Limb (tissue), 2 donors: ENCODE data around the gene CHST11.

ENCODE experiments used
- DNase-seq, 2 donors: peaks; one replicate each; pipeline ENCODE4 v3.0.0-alpha.2; 2016; ENCODE audit errors: extremely low spot score in 2 of 2

Gene CHST11

DNA sequence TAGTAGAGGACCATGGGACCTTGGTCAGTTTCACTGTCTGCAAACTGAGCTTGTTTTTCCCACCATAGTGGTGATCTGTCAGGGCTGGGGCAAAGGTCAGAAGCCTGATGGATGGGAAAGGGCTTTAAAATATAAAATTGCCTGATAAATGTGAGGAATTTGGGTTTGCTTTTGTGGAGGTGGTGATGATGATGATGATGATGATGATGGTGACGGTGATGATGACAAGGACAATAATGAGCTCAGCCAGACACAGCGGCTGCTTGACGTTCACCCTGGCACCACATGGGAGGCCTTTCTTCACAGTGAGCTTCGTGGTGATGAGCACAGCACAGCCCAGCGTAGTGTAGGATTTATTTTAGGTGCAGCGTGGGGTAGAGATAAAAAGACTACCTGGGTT, 257.6 kb downstream of the CHST11 start:
- DNase-seq, result no peak

DNA sequence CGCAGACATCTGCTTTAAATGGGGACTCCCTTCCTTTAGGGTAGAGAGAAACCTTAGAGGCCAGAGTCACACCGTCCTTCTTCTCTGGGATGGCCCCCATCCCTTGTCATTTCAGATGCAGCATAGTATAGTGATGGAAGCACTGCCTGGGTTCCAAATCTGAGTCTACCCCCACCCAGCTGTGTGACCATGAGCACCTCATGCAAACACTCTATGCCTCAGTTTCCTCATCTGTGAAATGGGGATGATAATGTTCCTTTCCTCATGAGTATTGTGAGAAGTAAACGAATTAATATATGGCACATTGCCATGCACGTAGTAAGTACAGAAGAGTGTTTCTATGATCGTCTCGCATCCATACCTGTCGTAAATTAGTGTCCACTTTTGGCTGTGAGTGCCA, 259.4 kb downstream of the CHST11 start:
- no peak for DNase-seq

DNA sequence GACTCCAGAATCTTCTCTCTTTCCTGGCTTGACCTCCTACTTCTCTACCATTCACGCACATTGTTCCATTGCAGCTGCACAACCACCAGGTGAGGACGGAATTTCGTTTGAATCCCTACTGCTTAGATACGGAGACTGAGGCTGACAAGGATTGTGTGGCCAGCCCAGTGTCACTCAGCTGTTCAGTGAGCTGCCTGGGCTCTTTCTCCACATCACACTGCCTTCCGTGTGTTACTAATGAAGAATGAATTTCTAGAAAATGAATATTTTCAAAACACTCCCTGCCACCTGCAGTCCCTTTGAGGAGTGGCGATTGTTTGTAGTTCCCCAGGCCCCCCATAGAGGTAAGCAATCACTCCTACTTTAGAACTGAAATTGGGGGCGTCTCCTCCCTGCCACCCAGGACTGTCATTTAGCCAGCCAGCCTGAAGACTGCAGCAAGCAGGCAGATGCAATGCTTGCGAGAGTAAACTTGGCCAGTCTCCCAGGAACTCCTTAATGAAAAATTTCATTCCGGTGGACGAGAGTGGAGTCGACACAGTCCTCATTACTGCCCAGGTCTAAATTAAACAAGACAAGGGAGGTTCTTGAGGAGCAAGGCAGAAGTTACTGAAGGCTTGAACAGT, 261.7 kb downstream of the CHST11 start:
- DNase-seq, result peak in 1 of 2 donors; percentile 45

DNA sequence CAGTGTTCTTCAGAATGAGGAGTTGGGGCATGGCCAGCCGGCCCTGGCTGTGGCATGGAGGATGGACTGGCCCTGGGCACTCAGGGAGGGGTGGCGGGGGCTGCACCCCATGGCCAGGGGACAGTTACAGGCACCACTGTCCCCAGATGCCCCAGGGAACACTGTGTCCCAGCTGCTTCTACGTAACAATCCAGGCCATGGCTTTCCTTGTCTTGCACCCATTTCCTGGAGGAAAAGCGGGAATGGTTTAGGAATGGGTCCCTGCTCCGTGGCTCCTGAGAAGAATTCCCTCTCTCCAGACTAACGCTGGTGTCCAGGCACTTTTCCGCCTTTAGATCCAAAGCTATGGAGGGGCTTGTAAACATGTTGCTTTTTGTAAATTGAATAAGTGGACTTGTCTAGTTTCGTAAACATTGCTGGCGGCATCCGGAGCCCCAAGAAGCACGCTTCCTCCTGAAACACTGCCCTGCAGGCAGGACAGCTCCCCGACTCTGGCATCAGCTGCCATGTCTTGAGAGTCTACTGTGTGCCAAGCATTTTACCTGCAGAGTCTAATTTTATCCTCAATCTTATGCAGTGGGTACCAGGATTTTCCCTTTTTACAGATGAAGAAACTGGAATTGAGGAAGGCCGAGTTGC, 263.1 kb downstream of the CHST11 start:
- DNase-seq, result no peak

DNA sequence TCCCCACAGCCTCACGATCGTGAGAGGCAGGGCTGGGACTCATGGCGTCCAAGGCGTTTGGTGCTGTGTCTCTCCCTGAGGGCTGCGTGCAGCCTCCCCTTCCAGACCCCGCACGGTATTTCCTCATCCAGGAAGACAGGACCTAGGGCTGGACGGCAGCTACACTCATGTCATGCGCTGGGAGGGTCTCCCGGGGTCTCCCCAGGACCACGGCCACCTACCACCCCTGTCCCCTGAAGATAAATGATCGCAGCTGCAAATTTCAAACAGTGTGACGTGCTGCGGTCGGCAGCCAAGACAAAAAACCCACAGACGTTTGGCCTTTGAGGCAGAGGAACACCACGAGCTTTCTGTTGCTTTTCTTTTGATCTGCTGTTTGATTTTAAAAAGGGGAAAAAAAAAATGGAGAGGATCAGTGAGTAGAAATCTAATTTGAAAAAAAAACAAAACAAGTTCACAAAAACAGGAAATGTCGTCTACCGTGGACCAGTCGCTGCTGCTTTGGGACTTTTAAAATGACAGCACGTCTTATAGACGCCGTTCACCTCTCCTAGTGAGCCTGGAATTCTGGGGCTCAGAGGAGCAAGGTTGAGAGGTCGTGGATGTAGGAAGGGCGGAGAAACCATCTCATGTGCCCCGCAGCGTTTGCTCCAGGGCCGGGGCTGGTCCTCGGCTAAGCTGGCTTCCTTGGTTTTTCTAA, 263.7 kb downstream of the CHST11 start:
- DNase-seq, result peak in 1 of 2 donors; percentile 33

DNA sequence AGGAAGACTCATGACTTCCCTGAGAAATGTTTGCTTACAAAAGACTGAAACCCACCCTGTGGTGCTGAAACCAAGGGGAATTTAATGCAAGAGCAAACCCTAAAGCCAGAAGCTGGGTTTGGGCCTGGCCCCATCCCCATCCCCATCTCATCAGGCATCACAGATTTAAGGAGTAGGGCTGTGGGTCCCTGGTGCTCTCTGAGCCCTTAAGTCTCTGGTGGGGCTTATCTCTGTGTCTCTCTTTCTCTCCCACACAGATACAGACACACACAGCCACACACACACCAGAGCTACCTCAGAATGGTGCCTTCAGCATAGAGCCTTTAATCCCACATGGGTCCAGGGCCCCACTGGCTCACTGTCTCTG, 264.3 kb downstream of the CHST11 start:
- no peak for DNase-seq

DNA sequence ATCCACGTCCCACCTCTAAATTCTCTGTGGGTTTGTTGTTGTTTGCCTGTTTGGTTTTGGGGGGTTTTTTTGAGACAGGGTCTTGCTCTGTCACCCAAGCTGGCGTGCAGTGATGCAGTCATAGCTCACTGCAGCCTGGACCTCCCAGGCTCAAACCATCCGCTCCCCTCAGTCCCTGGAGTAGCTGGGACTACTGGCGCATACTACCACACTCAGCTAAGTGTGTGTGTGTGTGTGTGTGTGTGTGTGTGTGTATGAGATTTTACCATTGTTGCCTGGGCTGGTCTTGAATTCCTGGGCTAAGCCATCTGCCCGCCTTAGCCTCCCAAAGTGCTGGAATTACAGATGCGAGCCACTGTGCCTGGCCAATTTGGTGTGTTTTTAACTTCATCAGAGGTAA, 265.2 kb downstream of the CHST11 start:
- no peak for DNase-seq

DNA sequence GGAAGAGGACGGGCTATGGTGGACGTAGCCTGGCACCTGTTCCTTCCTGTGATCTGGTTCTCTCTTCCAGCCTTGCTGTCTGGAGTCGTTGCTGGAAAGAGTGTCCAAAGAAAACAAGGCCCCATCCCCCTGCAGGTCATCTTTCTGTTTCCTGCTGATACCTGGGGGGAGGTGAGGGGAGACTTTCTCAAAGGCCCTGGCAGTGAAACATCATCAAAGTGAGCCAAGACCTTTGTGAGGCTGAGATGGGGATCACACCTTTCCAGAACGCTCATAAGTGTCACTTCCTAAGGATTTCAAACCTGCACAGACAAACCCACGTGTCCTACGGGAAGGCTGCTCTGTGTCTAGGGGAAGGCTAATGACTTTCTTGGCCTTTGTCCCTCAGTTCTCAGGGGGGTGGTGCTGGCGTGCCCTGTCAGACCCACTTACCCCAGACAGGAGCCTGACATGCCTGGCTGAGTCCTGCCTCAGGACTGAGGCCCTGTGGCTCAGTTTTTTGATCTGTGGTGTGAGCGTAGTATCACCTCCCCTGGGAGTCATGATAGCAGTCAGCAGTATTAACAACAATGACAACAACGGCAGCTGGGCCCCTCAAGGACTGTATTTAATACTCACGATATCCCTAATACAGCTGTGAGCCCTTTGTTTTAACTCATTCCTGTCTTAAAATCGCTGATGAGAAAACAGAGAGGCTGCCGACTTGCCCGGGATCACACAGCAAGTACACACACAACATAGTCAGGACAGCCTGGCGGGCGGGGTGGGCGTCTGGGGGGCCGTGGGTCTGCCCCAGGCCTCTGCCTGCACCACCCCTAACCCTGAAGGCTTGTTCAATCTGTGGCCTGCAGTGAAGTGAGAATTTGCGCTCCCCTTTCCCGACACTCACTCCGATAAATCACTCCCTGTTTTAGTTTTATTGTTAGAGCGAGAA, 266.1 kb downstream of the CHST11 start:
- no peak for DNase-seq

DNA sequence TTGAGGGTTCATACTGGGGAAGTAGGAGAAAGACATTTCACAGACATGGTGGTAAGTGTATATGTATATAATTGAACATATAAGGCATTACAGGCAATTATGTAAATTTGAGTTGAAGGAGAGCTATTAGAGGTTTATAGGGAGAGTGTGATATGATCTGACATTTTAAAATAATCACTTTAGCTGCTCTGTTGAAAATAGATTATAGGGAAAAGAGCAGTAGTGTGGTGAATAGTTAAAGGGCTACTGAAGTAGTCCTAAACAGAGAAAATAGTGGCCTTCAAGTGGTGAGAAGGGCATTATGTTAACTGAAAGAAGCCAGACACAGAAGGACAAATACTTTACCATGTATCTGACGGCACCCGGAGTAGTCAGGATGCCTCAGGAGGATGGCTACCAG, 267.1 kb downstream of the CHST11 start:
- no peak for DNase-seq

DNA sequence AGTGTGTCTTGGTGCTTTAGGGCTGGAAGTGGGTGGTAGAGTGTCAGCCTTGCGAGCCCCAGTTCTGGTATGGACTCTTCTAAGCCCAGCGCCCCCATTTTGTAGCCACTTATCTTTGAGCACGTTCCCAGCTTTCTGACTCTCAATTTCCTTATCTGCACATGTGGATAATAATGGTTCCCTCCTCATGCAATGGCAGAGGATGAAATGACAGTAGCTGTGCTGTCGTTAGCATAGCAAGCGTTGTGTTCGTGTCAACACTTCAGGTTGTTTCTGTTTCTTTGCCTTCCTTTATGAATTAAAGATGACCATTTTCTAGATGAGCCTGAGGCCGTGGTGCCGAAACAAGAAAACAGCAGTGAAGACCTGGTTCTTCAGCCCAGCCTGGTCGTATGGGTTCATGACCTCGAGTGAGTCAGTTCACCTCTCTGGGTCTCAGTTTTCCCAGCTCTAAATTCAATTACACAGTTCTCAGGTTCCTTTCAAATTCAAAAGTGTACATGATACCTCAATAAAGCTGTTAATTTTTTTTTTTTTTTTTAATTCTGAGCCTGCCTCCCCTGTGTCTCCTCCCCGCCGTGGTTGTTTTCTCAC, 268.3 kb downstream of the CHST11 start:
- DNase-seq, result no peak

DNA sequence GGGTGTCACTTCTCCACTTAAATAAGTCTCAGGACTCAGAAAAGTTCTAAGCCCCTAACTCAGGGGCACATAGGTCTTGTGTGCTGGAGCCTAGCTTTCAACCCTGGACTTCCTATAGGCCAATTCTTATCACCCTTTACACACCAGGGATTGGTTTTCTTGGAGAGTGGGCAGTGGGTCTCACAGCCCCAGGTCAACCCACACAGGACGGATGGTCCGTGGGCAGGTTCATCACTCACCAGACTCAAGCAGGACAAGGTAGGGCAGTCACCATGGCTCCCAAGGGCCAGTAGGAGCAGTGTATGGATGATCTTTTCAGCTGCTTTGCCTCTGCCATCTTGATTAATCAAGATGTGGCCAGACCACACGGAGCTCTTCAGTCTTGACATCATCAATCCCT, 268.9 kb downstream of the CHST11 start:
- DNase-seq, result no peak

DNA sequence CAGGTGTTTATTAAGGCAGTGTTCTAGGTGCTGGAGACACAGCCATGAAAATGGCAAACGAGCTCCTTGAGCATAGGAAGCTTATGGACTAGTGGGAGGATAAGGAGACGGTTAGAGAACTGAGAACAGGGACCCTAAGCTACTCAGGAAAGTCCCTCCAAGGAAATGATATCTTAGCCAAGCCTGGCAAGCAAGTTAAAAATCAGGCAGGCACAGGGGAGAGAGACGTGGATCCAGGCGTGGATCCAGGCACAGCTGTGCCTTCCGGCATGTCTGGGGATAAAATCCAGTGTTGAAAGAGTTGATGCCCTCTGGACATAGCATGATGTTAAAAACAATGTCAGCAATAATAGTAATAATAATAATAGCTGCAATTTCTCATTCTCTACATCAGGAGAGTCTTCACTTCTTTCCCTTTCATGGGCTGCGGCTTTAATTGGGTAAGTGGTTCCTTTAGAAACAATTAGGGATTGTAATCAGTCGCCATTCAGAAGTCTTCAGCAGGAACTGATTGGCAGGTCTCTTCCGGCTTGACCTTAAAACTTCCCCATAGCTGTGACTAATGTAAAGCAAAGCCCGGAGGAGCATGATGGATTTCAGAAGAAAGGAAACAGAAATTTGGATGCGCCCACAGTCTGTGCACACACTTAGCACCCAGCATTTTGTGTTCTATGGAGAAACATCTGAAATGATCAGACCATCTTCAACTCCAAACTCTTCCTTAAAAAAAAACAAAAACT, 271.1 kb downstream of the CHST11 start:
- no peak for DNase-seq

DNA sequence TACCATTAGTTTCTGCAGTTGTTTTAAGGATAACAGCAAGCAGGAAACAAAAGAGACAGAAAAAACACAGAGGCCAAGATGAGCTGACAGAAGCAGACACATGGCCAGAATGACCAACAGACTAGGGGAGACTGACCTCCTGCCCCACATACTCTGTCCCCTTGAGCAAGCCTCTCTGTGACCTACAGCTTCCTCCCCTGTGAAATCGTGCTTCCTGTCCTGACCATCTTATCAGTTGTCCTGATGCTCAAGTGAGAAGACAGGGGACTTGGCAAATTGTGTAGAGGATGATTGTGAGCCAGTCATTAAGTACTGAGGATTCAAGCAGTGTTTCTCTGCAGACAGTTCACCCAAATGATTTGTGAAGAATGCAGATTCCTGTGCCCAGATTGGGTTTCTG, 272.3 kb downstream of the CHST11 start:
- no peak for DNase-seq

DNA sequence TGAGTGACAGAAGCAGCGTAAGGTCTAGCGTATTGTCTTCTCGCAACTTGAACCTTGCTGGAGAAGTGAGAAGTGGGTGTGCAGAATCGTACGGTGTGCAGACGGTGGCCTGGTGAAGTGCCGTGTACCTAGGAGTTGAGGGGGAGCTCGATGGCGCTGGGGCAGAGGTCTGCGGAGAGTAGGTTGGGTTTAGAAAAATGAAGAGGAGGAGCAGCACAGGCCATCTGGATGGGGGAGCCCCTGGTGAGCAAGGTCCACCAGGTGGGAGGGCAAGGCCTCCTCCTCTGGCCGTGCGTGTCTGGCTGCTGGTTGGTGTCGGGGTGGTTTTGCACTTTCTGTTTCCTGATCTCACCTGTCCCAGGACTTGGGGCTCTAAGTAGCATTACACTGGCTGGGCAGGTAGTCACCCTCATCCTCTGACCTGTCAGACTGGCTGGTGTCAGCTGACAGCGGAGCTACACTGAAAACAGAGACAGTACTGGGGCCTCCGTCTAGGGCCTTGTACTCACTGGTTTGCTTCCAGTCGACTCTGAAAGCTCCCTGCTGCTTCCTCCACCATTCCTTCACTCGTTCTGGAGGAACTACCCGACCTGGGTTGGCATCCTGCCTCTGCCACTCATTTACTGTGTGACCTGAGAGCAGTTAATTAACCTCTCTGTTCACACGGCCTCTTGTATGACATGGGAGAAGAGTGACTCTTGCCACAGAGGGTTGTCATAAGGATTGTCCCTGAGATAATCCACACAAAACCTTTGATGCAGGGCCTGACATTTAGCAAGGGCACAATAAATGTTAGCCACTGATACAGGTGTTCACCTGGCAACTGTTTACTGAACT, 273.1 kb downstream of the CHST11 start:
- DNase-seq, result no peak

DNA sequence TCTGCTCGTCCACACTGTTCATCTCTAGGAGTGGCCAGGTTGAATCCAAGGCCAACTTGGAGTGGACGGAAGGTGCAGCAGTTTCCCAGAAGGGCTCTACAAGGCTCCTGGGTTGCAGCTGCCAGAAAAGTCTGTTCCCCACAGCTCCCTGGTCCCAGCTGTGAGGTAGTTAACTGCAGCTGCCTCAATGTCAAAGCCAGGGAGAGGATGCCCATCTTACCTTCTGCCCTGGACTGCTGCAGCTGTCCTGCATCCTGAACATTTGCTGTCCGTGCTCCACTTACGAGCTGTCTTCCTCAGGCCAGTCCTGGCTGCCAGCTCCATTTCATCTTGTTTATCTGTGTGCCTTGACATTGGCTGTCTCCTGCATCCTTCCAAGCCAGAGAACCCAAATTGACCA, 274.0 kb downstream of the CHST11 start:
- no peak for DNase-seq

DNA sequence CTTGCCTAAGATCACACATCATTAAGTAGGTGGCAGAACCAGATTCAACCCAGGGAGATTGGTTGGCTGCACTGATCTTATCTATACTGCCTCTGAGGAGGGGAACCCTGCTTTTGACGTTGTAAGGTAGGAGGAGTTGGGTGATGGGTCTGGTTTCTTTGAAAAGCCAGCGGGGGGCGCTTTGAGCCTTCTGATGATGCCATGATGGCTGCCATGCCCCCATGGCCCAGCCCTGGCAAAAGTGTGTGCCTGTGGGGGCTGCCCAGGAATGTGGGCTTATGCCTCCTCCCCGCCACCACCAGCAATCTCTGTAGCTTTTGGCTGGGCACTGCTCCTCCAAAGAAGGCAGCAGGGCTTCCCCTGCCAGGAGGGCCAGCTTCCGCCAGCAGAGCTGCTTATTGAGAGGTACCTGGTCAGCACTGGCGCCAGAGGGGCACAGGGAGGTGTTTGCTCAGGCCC, 277.0 kb downstream of the CHST11 start:
- DNase-seq, result no peak

DNA sequence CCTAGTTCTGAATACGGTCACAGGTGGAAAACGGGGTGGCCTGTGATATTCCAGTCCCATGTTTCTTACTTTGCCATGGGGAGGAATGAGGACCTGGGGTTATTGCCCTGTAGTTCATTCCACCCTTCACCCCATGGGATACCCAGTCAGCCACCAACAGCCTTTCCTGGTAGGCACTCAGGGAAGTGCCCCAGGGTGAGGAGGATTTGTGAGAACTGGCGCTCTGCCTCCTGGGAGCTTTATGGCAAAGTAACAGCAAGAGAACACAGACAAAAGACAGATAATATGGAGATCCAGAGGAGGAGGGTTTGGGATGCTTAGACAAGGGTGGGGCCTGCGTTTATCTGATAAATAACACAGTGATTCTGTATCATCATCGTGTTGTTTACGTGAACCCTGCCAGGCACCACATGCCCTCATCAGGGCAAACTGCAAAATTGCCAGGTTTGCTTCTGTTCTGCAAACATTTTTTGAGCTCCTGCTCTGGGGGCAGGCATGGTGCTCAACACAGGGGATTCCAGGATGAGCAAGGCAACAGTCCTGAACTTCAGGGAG, 277.9 kb downstream of the CHST11 start:
- DNase-seq, result no peak

DNA sequence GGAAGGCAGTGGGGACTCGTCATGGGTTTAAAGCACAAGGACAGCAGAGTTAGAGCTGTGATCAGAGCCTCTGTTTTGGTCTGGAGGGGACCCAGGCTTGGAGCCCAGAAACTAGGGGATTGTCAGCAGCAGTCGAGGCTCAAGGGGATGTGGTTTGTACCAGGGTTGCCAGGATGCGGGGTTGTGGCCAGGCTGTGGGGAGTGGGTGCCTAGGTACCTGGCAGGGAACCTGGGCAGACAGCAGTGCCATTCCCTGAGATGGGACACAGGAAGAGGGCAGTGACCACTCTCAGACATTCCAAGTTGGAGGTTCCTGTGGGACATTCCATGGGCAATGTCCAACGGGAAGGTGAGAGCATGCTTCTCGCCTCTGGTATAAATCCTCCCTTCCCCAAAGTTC, 279.1 kb downstream of the CHST11 start:
- no peak for DNase-seq

DNA sequence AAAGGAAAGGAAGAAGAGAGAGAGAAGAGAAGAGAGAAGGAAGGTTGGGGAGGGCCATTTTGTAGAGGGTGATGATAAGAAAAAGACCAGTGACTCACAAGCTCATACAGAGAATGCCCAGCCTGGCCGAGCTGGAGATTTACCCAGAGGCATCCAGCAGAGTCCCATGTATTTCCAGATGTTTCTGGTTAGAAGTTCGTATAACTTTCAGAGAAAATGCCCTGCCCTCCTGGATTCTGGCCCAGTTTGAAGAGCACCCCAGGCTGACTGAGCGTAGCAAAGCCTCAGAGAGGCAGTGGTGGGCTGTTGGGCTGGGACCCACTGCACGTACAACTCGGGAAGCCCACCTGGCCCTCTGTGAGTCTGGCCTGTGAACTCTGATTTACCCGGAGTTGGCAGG, 279.6 kb downstream of the CHST11 start:
- DNase-seq, result no peak

DNA sequence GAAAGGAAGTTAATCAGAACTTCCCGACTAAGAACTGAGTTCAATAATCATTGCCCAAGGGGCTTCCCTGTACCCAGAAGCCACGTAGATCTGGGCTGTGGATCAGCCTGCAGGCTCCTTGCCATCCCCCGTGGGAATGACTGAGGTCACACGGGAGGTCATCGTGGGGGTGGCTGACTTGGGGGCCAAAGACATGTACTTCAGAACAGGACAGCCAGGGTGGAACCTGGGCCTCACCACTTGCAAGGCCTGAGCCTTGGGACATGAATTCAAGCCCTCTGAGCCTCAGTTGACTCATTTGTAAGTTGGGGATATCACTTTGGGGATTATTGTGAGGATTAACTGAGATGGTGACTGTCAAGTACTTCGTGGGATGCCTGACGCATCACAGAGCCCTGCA, 280.4 kb downstream of the CHST11 start:
- no peak for DNase-seq
